Myocyte (in vitro differentiated cells): ENCODE results near the gene MAB21L3. TPM values are rescaled to one million over a fixed set of nuclear protein-coding genes. Genes with fewer than 3 reads are reported as not detected.

ENCODE experiments used
- DNase-seq: peaks from one replicate; pipeline ENCODE4 v3.0.0-alpha.2; 2012; ENCODE audit warnings: low read depth
- polyA plus RNA-seq: library from polyadenylated mRNA; unstranded; fragments of >200 nt; gene quantifications from one replicate; pipeline ENCODE4 v1.2.1, GENCODE V29; 2012; ENCODE audit warnings: missing spikeins
- total RNA-seq: library from RNA; depleted of rRNA; stranded (reverse); fragments of >200 nt; gene quantifications from 2 replicates; pipeline ENCODE4 v1.2.3, GENCODE V29; 2014

Gene MAB21L3
- 0.05 and 0.27 TPM in 2 replicates for total RNA-seq
- 0.20 TPM for polyA plus RNA-seq

GRCh38 chr1:116110567-116111523 is at the start of gene MAB21L3:
MAB21L3 (plus strand) TSS chr1:116111399; CDS start chr1:116112616, 1,217 bp downstream.
- DNase-seq, result no peak

- DNase-seq, result no peak
Observed at GRCh38 chr1:116062201-116062600, 49.0 kb upstream of the MAB21L3 start.

GRCh38 chr1:116064616-116065015 is 46.6 kb upstream of the MAB21L3 start:
- DNase-seq, result peak; percentile 18

DNA sequence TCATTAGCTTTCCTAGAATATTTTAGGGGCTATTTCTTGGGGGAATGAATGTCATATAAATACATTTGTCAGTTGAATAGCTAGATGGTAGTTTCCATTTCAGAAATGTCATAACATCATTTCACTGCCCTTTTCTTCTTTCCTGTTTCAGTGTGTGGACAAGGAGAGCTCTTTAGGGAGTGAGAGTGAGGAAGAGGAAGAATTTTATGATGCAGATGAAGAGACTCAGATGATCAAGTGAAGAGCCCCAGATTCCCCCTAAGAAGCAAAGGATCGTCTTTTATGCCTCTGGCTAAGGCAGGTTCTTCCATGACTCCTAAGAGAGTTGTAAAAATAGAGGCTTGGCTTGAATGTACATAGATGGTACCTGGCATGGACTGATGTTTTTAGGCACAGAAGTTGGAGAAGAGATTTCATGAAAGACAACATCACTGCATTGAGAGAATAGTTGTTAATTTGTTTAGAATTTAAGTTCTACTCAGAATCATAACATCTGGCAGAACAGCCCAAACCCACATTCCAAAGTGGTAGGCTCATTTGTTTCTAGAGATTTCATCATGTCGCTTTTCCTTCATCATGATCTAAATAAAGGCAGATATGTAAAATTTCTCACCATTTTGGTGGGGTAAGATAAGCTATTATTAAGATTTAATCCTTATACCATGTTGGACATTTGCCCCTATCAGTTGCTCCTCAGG is 44.2 kb upstream of the MAB21L3 start:
- DNase-seq, result peak; percentile 80

GRCh38 chr1:116067566-116067890 is 43.7 kb upstream of the MAB21L3 start:
- DNase-seq, result peak; percentile 98

GRCh38 chr1:116075575-116075974 is 35.6 kb upstream of the MAB21L3 start:
- no peak for DNase-seq

DNA sequence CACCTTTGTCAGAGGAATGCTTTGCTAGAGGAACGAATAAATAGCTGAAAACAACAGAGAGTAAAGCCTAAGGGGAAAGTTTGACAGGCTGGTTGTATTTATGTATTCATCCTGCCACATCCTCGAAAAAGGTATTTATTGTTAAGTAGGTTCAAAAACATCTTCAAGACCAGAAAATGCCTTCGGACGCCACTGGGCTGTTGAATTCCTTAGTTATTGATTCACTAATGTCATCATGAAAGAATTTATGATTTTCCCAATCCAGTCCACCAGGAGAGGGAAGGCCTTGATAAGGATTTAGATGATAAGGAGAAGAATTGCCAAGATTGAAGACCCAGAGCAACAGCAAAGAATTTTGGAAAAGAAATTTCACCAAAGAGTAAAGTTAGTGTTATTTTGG is 35.2 kb upstream of the MAB21L3 start:
- no peak for DNase-seq

- no peak for DNase-seq
Observed at GRCh38 chr1:116076831-116077230, 34.4 kb upstream of the MAB21L3 start.

- DNase-seq, result no peak
Observed at GRCh38 chr1:116078699-116079223, 32.4 kb upstream of the MAB21L3 start.

GRCh38 chr1:116087628-116088027 is 23.6 kb upstream of the MAB21L3 start:
- DNase-seq, result no peak

- DNase-seq, result no peak
Observed at GRCh38 chr1:116089870-116090269, 21.3 kb upstream of the MAB21L3 start.

DNA sequence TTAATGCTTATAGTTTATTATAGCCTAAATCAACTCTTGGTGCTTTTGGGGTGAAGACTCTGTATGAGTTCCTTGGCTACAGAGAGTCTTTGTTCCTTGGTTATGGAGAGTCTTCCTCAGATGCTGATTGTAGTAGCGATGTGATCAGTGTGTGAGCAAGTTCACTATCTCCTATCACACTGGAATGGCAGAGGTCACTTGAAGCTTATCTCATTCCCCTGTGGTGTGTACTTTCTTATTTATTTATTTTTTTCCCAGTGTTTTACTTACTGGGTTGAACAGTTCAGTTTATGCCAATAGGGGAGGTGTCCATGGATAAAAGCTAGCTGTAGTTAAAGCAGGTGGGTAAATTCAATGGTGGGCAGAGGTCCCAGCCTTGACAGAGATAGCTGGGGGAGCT is 20.1 kb upstream of the MAB21L3 start:
- DNase-seq, result no peak

- no peak for DNase-seq
Observed at GRCh38 chr1:116092752-116093489, 18.3 kb upstream of the MAB21L3 start.

GRCh38 chr1:116095027-116095426 is 16.2 kb upstream of the MAB21L3 start:
- DNase-seq, result no peak

- DNase-seq, result no peak
Observed at GRCh38 chr1:116096013-116096618, 15.1 kb upstream of the MAB21L3 start.

DNA sequence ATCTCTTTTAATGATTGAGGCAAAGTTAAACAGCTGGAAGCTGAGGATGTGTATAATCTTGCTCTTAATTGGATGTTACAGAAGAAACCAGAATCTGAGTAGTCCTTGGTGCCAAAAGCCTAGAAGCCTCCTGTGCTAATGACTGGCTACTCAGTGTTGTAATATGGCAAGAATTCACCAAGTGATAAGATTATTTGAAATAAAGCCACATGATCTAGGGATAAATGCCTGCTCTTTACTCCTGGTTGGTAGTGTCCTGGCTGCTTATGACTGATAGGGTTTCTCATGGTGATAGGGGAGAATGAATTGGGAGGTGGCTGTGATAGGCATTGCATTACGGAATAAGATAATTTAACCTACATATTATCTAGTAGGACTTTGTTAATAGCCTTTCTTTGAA is 13.6 kb upstream of the MAB21L3 start:
- DNase-seq, result no peak

DNA sequence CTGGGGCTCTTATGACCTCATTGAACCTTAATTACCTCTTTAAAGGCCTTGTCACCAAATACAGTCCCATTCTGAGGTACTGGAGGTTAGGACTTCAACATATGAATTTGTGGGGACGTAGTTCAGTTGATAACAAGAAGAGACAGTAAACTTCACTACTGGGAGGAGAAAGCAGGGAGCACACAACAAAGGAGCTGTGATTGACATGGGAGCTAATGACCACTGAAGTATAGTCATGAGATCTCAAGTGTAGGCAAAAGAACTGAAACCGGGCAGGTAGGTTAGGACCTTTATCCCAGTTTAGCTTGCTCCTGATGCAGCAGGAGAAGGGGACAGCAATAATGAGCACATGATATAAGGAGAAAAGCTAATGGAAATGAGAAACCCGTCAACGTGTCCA is 11.8 kb upstream of the MAB21L3 start:
- no peak for DNase-seq

DNA sequence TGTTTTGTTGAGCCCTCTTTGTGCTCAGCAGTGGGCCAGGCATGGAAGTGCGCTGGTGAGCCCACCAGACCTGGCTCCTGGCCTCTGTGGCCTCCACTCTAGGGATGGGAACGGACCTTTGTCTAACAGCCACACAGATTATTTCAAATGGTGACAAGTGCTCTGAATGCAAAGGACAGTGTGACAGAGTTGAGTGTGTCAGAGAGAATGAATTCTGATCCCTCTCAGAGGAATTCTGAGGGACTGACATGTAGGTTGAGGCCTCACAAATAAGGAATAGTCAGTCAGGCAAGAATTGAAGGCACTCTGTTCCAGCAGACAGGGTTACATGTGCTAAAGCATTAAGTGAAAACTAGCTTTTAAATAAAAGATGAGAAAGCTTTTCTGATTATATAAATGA is 11.3 kb upstream of the MAB21L3 start:
- no peak for DNase-seq

DNA sequence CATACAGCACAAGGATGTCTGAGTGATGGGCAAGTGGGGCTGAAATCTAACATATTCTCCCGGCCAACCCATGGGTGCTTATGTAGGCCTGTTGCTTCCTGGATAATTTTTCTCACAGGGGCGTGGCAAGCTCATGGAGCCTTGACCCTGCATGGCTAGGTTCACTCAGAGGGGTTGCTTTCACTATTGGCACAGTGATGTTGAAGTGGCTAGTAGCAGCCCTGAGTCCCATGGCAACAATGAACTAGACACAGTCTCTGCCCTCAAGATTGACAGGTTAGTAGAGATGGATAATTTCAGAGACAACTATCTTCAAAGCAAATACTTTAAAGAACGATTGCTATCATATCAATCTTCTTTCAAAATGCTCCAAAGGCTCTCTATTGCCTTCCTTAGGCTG is 6.5 kb upstream of the MAB21L3 start:
- no peak for DNase-seq

DNA sequence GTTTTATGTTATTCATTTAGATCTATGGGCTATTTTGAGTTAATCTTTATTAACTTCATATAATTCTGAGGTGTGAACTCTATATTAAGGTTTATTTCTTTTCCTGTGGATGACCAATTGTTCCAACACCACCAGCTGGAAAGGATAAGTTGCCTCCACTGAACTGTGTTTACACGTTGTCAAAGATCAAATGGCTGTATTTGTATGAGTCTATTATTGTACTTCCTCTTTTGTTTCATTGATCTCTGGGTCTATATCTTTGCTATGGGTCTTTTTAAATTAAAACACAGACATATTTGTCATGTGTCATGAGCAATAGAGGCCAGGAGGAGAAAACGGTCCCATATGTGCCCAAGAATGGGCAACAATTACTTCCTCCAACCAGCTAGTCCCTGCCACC is 5.2 kb upstream of the MAB21L3 start:
- DNase-seq, result no peak

GRCh38 chr1:116106646-116107045 is 4.6 kb upstream of the MAB21L3 start:
- DNase-seq, result no peak
